ENCODE data around the gene CRTC1. TPM values are rescaled to one million over a fixed set of nuclear protein-coding genes. Genes with fewer than 3 reads are reported as not detected.
"Not testable (repeated sequence)": the region's sequence is repeated elsewhere in the genome, so short reads cannot be mapped to it uniquely, and the experiment has no call there.

The CRTC1 gene
- total RNA-seq, 1 donor = 4.3 TPM

DNA sequence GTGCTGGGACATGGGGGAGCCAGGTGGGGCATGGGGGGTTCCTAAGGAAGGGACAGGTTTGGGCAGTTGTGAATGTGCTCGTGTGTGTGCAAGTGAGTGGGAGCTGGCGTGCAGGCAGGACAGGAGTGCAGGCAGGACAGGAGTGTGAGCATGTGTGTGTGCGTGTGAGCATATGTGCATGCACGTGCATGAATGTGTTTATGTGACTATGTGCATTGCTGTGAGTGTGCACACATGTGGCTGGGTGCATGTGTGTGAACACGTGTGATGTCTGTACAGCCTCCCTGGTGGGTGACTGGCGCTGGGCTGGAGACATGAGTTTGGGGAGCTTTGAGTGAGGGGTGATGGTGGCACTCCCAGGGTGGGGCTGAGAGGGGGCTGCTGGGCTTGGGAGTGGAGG is 33.4 kb downstream of the CRTC1 start:
- Histone ChIP-seq H3K4me1 (ENCODE audit: insufficient read depth, low read length) (peaks cover 16% of the 10 kb centered on the region), H3K9me3 (ENCODE audit: low read depth, low read length) (no peaks in the 10 kb centered on the region), H3K4me3 (ENCODE audit: low read length) (no peak overlapping the region), H3K27me3 (ENCODE audit: insufficient read depth, low read length) (no peaks in the 10 kb centered on the region)

DNA sequence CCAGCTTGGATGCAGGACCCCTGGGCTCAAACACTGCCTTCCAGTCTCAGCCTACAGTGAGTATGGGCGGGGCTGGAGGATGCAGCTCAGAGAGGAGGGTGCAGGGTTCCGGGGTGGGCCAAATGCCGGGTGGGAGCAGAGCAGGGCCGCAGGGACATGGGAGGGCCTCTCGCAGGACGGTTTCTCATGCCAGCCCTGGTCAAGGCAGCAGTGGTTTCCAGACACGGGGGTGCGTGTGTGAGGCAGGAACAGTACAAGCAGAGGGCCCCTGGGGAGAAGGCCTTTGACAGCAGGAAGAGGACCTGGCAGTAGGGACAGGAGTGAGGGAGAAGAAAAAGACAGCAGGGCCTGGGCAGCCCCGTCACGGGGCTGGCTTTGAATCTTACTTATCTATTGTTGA is 34.1 kb downstream of the CRTC1 start:
- H3K4me1 ChIP-seq (ENCODE audit: insufficient read depth, low read length) = peaks cover 16% of the 10 kb centered on the region
- no peak overlapping the region for H3K4me3 ChIP-seq (ENCODE audit: low read length)
- no peaks in the 10 kb centered on the region for H3K27me3 ChIP-seq (ENCODE audit: insufficient read depth, low read length)
- no peaks in the 10 kb centered on the region for H3K9me3 ChIP-seq (ENCODE audit: low read depth, low read length)

DNA sequence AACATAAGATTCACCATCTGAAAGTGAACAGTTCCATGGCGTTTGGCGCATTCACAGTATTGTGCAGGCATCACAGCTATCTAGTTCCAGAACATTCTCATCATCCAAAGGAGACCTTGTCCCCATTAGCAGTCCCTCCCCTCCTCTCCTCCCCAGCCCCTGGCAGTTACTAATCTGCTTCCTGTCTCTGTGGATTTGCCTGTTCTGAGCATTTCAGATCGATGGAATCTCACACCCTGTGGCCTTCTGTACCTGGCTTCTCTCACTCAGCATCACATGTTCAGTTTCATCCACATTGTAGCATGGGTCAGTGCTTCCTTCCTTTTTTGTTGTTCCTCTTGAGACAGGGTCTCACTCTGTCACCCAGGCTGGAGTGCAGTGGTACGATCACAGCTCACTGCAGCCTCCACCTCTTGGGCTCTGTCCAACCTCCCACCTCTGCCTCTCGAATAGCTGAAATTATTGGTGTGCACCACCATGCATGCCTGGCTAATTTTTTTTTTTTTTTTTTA is 34.6 kb downstream of the CRTC1 start:
- H3K27me3 ChIP-seq (ENCODE audit: insufficient read depth, low read length) = no peaks in the 10 kb centered on the region
- H3K9me3 ChIP-seq (ENCODE audit: low read depth, low read length) = no peaks in the 10 kb centered on the region
- peaks cover 15% of the 10 kb centered on the region for H3K4me1 ChIP-seq (ENCODE audit: insufficient read depth, low read length)
- H3K4me3 ChIP-seq (ENCODE audit: low read length) = no peak overlapping the region

DNA sequence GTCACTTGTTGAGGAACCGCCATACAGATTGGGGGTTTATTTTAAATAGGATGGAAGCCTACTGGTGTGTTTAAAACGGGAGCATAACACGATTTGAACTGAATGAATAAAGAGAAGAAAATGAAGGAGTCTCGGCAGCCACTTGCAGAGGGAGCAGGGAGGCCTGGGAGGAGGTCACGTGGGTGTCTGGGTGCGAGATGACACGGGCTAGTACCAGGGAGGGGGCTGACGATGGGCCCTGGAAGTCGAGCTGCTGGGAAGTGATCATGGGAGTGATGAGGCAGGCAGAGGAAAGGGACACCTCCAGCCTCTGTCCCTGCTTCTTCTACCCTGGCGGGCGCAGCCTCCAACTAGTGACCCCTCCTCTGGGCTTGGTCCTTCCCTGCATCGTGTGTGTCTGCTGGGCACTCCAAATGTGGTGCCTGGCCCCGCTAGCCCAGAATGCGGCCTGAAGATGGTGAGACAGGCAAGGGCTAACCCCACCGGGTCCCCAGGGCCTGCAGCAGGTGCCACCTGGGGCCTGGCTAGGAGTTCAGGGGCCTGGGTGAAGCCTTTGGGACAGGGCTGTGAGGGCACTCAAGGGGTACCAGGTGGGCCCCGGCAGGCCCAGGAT is 35.5 kb downstream of the CRTC1 start:
- no peaks in the 10 kb centered on the region for H3K27me3 ChIP-seq (ENCODE audit: insufficient read depth, low read length)
- no peaks in the 10 kb centered on the region for H3K9me3 ChIP-seq (ENCODE audit: low read depth, low read length)
- H3K4me3 ChIP-seq (ENCODE audit: low read length) = no peak overlapping the region
- H3K4me1 ChIP-seq (ENCODE audit: insufficient read depth, low read length) = peaks cover 6% of the 10 kb centered on the region

DNA sequence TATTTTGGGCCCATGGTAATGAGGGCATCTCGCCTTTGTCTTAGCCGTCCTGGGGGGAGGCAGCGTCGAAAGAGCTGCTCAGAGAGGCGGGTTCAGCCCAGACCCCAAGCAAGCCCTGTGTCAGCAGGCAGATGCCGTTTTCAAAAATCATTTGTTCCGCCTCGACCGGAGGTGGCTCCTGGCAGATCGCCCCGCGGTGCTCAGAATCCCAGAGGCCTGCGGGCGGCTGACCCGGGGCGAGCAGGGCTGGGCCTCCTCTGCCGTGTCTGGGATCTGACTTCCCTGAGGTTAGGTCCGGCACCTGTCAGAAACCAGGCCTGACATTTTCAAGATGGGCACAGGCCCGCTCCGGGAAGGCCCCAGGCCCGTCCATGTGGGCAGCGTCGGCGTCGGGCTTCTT is 36.1 kb downstream of the CRTC1 start:
- H3K27me3 ChIP-seq (ENCODE audit: insufficient read depth, low read length) = no peaks in the 10 kb centered on the region
- no peaks in the 10 kb centered on the region for H3K9me3 ChIP-seq (ENCODE audit: low read depth, low read length)
- H3K4me3 ChIP-seq (ENCODE audit: low read length) = no peak overlapping the region
- H3K4me1 ChIP-seq (ENCODE audit: insufficient read depth, low read length) = peaks cover 6% of the 10 kb centered on the region

DNA sequence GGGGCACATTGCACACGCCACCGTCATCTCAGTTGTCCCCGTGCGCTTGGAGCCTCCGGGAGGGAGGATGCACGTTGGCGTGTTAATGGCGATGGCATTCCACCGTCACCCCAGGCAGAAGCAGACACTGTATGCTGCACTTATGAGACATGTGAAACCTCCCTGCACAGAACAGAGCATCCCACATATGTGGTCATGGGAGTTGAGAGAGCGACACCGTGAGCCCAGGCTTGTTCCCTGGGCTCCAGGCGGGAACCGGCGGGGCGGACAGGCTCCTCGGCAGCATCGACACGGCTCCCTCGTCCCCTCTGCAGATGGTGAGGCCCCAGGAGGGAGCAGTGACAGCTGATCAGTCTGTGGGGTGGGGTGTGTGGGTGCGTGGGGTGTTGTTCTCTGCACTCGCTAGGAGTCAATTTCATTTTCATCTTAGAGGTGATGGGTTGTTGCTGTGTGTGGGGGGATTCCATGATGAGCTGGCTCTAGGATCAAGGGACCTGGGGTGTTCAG is 40.4 kb downstream of the CRTC1 start:
- Histone ChIP-seq H3K9me3 (ENCODE audit: low read depth, low read length) (no peaks in the 10 kb centered on the region), H3K4me3 (ENCODE audit: low read length) (no peak overlapping the region), H3K27me3 (ENCODE audit: insufficient read depth, low read length) (no peaks in the 10 kb centered on the region), H3K4me1 (ENCODE audit: insufficient read depth, low read length) (no peaks in the 10 kb centered on the region)

DNA sequence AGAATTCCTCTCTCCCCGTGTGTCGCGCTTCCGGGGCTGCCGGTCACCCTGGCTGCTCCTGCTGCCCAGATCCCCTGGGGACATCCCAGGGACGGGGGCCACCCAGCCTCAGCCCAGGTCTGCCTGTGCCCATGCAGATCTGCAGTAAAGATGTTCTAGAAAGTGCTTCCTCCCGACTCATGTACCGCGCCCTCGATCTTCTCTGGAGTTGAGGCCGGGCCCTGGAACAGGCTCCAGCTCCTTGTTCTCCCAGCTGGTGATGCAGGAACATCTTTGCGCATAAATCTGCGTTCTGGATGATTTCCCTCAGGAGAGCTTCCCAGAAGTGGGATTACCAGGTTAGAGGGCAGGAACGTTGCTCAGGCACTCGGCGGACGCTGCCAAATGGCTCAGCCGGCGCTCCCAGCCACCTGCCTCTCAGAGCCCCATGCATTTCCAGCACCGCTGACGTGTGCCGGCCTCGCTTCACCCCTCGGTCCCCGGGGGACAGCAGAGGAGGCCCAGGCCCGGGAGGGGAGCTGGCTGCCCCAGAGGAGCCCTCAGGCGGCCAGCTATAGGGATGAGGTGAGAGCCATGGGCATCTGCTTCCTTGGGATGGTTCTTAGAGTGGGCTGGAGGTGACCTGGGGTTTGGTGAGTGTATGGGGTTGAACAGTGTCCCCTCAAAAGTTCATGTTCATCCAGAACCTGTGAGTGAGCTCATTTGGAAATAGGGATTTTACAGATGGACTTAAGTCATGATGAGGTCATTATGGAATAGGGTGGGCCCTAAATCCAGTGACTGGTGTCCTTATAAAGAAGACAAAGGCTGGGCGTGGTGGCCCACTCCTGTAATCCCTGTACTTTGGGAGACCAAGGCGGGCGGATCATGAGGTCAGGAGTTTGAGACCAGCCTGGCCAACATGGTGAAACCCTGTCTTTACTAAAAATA is 42.6 kb downstream of the CRTC1 start:
- H3K4me3 ChIP-seq (ENCODE audit: low read length) = no peak overlapping the region

DNA sequence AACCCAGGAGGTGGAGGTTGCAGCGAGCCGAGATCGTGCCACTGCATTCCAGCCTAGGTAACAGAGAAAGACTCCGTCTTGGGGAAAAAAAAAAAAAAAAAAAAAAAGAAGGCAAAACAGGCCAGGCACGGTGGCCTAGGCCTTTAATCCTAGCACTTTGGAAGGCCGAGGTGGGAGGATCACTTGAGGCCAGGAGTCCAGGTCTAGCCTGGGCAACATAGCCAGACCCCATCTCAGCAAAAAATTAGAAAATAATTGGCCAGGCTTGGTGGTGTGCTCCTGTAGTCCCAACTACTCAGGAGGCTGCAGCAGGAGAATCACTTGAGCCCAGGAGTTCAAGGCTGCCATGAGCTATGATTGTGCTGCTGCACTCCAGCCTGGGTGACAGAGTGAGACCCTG is 43.4 kb downstream of the CRTC1 start:
- no peaks in the 10 kb centered on the region for H3K27me3 ChIP-seq (ENCODE audit: insufficient read depth, low read length)
- no peaks in the 10 kb centered on the region for H3K4me1 ChIP-seq (ENCODE audit: insufficient read depth, low read length)
- H3K4me3 ChIP-seq (ENCODE audit: low read length) = no peak overlapping the region
- no peaks in the 10 kb centered on the region for H3K9me3 ChIP-seq (ENCODE audit: low read depth, low read length)

More for the DNA sequence above, 42.6 kb downstream of the CRTC1 start:
- Histone ChIP-seq H3K9me3 (ENCODE audit: low read depth, low read length) (no peaks in the 10 kb centered on the region), H3K27me3 (ENCODE audit: insufficient read depth, low read length) (no peaks in the 10 kb centered on the region), H3K4me1 (ENCODE audit: insufficient read depth, low read length) (no peaks in the 10 kb centered on the region)

DNA sequence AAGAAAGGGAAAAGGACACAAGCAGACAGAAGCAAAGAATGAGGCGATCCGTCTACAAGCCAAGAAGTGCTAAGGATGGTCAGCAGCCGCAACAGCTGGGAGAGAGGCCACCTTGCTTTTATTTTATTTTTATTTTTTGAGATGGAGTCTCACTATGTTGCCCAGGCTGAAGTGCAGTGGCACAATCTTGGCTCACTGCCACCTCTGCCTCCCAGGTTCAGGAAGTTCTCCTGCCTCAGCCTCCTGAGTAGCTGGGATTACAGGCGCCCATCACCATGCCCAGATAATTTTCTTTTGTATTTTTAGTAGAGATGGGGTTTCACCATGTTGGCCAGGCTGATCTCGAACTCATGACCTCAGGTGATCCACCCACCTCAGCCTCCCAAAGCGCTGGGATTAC is 44.1 kb downstream of the CRTC1 start:
- not testable (repeated sequence) for H3K4me3 ChIP-seq (ENCODE audit: low read length); H3K27me3 ChIP-seq (ENCODE audit: insufficient read depth, low read length); H3K9me3 ChIP-seq (ENCODE audit: low read depth, low read length); H3K4me1 ChIP-seq (ENCODE audit: insufficient read depth, low read length)

DNA sequence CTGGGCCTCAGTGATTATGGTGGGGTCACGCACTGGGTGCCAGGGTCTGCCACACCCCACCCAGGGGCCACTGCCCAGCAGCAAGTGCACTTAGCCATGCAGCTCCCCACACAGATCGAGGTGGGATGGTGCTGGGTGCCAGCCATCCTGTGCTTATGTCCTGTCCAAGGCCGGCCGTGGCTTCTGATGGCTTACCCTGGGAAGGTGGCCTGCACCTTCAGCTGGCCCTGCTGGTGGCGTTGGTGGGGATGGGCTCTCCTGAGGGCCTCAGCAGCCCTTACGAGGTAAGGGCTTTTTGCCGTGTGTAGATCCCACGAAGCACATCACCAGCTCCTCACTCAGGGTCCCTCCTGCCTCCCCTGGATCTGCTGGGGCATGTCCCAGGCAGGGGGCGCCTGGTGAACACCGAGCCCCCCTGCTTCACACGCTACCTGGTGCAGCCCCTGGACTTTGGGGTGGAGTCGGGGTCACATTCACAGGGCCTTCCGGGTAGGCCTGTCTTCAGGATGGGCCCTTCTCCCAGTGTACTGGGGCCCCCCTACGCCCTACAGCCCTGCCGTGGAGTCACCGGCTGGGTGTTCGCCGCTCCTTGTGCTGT is 46.6 kb downstream of the CRTC1 start:
- H3K9me3 ChIP-seq (ENCODE audit: low read depth, low read length) = no peaks in the 10 kb centered on the region
- H3K27me3 ChIP-seq (ENCODE audit: insufficient read depth, low read length) = no peaks in the 10 kb centered on the region
- no peaks in the 10 kb centered on the region for H3K4me1 ChIP-seq (ENCODE audit: insufficient read depth, low read length)
- H3K4me3 ChIP-seq (ENCODE audit: low read length) = no peak overlapping the region

DNA sequence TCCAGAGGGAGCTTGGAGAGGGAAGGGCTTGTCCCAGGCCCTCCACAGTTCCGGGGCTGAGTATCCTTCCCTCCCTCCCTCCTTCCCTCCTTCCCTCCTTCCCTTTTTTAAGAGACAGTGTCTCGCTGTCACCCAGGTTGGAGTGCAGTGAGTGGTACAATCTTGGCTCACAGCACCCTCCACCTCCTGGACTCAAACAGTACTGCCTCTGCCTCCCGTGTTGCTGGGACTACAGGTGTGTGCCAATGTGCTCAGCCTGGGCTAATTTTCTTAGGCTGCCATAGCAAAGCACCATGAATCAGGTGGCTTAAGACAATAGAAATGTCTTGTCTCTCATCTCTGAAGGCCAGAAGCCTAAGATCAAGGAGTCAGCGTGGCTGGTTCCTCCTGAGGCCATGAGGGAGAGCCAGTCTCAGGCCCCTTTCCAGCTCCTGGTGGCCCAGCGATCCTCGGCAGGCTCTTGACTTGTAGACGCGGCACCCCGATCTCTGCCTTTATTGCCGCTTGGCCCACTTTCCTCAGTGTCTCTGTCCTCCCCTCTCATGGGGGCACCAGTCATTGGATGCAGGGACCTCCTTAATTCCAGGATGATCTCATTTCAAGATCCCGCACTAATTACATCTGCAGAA is 47.5 kb downstream of the CRTC1 start:
- no peaks in the 10 kb centered on the region for H3K27me3 ChIP-seq (ENCODE audit: insufficient read depth, low read length)
- H3K9me3 ChIP-seq (ENCODE audit: low read depth, low read length) = no peaks in the 10 kb centered on the region
- H3K4me1 ChIP-seq (ENCODE audit: insufficient read depth, low read length) = no peaks in the 10 kb centered on the region
- H3K4me3 ChIP-seq (ENCODE audit: low read length) = no peak overlapping the region

DNA sequence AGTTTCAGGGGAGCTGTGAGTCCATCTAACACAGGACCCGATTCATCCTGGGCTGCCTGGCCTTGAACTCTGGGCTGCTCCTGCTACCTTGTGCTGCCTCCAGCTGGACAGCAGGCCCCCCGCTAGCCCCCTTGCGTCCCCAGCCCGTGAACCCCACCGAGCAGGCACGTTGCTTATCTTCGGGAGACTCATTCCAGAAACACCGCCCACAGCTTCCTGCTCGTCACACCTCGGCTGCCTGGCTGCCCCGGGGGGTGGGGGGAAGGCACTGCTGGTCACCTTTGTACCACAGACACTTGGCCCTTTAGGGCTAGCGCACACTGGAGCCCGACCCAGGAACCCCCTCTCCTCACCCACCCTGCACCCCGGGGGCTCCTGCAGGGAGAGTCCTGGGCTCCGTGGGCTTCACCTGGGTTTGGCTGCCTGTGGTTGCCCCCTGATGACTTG is 48.1 kb downstream of the CRTC1 start:
- H3K27me3 ChIP-seq (ENCODE audit: insufficient read depth, low read length) = no peaks in the 10 kb centered on the region
- H3K9me3 ChIP-seq (ENCODE audit: low read depth, low read length) = no peaks in the 10 kb centered on the region
- no peak overlapping the region for H3K4me3 ChIP-seq (ENCODE audit: low read length)
- no peaks in the 10 kb centered on the region for H3K4me1 ChIP-seq (ENCODE audit: insufficient read depth, low read length)

DNA sequence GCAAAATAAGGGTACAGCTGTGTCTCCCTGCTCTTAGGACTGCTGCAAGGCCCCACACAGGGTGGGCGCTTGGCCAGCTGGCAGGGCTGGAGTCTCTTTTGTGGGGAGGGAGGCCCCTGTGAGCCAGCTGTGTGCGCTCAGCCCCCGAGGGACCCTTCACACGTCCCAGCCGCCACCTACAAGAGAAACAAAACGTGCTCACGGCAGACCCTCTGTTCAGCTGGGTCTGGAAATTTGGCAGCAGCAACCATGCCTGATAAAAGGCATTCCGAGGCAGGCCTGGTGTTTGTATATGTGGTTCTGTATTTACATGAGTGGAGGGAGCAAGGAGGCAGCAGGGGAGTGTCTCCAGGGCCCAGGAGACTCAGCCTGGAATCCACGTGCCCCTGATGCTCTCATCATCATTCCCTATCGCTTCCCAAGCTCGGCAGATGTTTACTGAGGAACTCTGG is 49.7 kb downstream of the CRTC1 start:
- H3K4me3 ChIP-seq (ENCODE audit: low read length) = no peak overlapping the region
- no peaks in the 10 kb centered on the region for H3K4me1 ChIP-seq (ENCODE audit: insufficient read depth, low read length)
- no peaks in the 10 kb centered on the region for H3K9me3 ChIP-seq (ENCODE audit: low read depth, low read length)
- H3K27me3 ChIP-seq (ENCODE audit: insufficient read depth, low read length) = no peaks in the 10 kb centered on the region

DNA sequence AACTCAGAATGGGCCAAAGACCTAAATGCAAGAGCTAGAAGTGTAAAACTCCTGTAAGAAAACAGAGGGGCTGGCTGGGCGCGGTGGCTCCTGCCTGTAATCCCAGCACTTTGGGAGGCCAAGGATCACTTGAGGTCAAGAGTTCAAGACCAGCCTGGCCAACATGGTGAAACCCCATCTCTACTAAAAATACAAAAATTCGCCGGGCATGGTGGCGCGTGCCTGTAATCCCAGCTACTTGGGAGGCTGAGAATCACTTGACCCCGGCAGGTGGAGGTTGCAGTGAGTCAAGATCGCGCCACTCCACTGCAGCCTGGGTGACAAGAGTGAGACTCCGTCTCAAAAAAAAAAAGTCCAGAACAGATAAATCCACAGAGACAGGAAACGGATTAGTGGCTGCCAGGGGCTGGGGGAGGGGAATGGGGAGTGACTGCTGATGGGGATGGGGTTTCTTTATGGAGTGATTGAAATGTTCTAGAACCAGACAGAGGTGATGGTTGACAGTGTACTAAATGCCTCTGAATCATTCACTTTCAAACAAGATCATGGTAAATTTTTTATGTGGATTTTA is 50.4 kb downstream of the CRTC1 start:
- not testable (repeated sequence) for H3K9me3 ChIP-seq (ENCODE audit: low read depth, low read length); H3K4me3 ChIP-seq (ENCODE audit: low read length); H3K4me1 ChIP-seq (ENCODE audit: insufficient read depth, low read length); H3K27me3 ChIP-seq (ENCODE audit: insufficient read depth, low read length)
